ENCODE results near the gene KDM2B.

KDM2B gene

GRCh38 chr12:121574025-121574424 is 6.8 kb downstream of the KDM2B start:
- in situ Hi-C loops (cut with HindIII; ENCODE audit: low sequenced_read_pairs) = no loop called here
- no peak overlapping the region for H3K4me3 ChIP-seq (ENCODE audit: low read depth, low read length)
- TF ChIP-seq CTCF (IDR thresholded peaks at IDR 0.05; ENCODE audit: low read depth, low read length, missing control alignments) = no peak
- no peak for DNase-seq (ENCODE audit: low read depth)

GRCh38 chr12:121571920-121572319 is 8.9 kb downstream of the KDM2B start:
- no peak overlapping the region for H3K4me3 ChIP-seq (ENCODE audit: low read depth, low read length)
- in situ Hi-C loops (cut with HindIII; ENCODE audit: low sequenced_read_pairs) = no loop called here
- DNase-seq (ENCODE audit: low read depth) = no peak
- TF ChIP-seq CTCF (IDR thresholded peaks at IDR 0.05; ENCODE audit: low read depth, low read length, missing control alignments) = no peak

GRCh38 chr12:121570467-121571283 is 10.1 kb downstream of the KDM2B start:
- in situ Hi-C loops (cut with HindIII; ENCODE audit: low sequenced_read_pairs) = no loop called here
- no peak for TF ChIP-seq CTCF (IDR thresholded peaks at IDR 0.05; ENCODE audit: low read depth, low read length, missing control alignments)
- no peak overlapping the region for H3K4me3 ChIP-seq (ENCODE audit: low read depth, low read length)
- DNase-seq (ENCODE audit: low read depth) = no peak

- TF ChIP-seq CTCF (IDR thresholded peaks at IDR 0.05; ENCODE audit: low read depth, low read length, missing control alignments) = no peak
- no peak for DNase-seq (ENCODE audit: low read depth)
- no peak overlapping the region for H3K4me3 ChIP-seq (ENCODE audit: low read depth, low read length)
- in situ Hi-C loops (cut with HindIII; ENCODE audit: low sequenced_read_pairs) = no loop called here
These were observed 11.7 kb downstream of the KDM2B start for GRCh38 chr12:121568971-121569751.

- no peak overlapping the region for H3K4me3 ChIP-seq (ENCODE audit: low read depth, low read length)
- in situ Hi-C loops (cut with HindIII; ENCODE audit: low sequenced_read_pairs) = no loop called here
- no peak for DNase-seq (ENCODE audit: low read depth)
- no peak for TF ChIP-seq CTCF (IDR thresholded peaks at IDR 0.05; ENCODE audit: low read depth, low read length, missing control alignments)
These were observed 12.3 kb downstream of the KDM2B start for GRCh38 chr12:121568518-121568917.

- TF ChIP-seq CTCF (IDR thresholded peaks at IDR 0.05; ENCODE audit: low read depth, low read length, missing control alignments) = no peak
- in situ Hi-C loops (cut with HindIII; ENCODE audit: low sequenced_read_pairs) = no loop called here
- DNase-seq (ENCODE audit: low read depth) = no peak
- H3K4me3 ChIP-seq (ENCODE audit: low read depth, low read length) = no peak overlapping the region
These were observed 15.7 kb downstream of the KDM2B start for GRCh38 chr12:121565076-121565475.
